Stimulated activated CD8-positive, alpha-beta memory T cell treated with anti-CD3 and anti-CD28 coated beads, Interleukin-2, amount 100 ng/mL, for 48 hours (primary cell): ENCODE measurements around the gene OR5K2.
A peak's percentile ranks its signal among the peaks of the same experiment; 100 is the strongest.

ENCODE experiments used
- DNase-seq, 2 donors: peaks; one replicate each; pipeline ENCODE4 v3.0.0-alpha.2; 2020; ENCODE audit warnings: low read depth in 2 of 2

The OR5K2 gene

GRCh38 chr3:98497381-98497780 is at the start of gene OR5K2:
TSS of gene OR5K2 (plus strand) at chr3:98497681. CDS start at chr3:98497681, 0 bp downstream.
- DNase-seq: no peak

- DNase-seq: no peak
Measured at GRCh38 chr3:98449606-98450193, 47.8 kb upstream of the OR5K2 start.

- DNase-seq: no peak
Measured at GRCh38 chr3:98450372-98450771, 47.1 kb upstream of the OR5K2 start.

GRCh38 chr3:98453827-98454226 is 43.7 kb upstream of the OR5K2 start:
- DNase-seq: no peak

GRCh38 chr3:98454929-98455328 is 42.6 kb upstream of the OR5K2 start:
- DNase-seq: no peak

GRCh38 chr3:98457543-98457942 is 39.9 kb upstream of the OR5K2 start:
- no peak for DNase-seq

GRCh38 chr3:98460220-98460619 is 37.3 kb upstream of the OR5K2 start:
- DNase-seq: no peak

- no peak for DNase-seq
Measured at GRCh38 chr3:98462901-98463300, 34.6 kb upstream of the OR5K2 start, which contains the start of gene OR5K1. TSS of gene OR5K1 (plus strand) at chr3:98463201. CDS start at chr3:98469577, 6,376 bp downstream.

GRCh38 chr3:98482717-98483482 is 14.6 kb upstream of the OR5K2 start:
- no peak for DNase-seq

GRCh38 chr3:98483626-98484025 is 13.9 kb upstream of the OR5K2 start:
- DNase-seq: no peak

- no peak for DNase-seq
Measured at GRCh38 chr3:98500019-98500418, 2.5 kb downstream of the OR5K2 start.

- no peak for DNase-seq
Measured at GRCh38 chr3:98501270-98501669, 3.8 kb downstream of the OR5K2 start.

- no peak for DNase-seq
Measured at GRCh38 chr3:98501863-98502576, 4.5 kb downstream of the OR5K2 start.

- DNase-seq: no peak
Measured at GRCh38 chr3:98504539-98504938, 7.1 kb downstream of the OR5K2 start.

GRCh38 chr3:98508582-98508981 is 11.1 kb downstream of the OR5K2 start:
- no peak for DNase-seq

- no peak for DNase-seq
Measured at GRCh38 chr3:98512576-98512975, 15.1 kb downstream of the OR5K2 start.

GRCh38 chr3:98513091-98513511 is 15.6 kb downstream of the OR5K2 start:
- no peak for DNase-seq

- DNase-seq: no peak
Measured at GRCh38 chr3:98513736-98514135, 16.3 kb downstream of the OR5K2 start.

GRCh38 chr3:98514948-98515347 is 17.5 kb downstream of the OR5K2 start:
- DNase-seq: no peak

- no peak for DNase-seq
Measured at GRCh38 chr3:98518816-98519215, 21.3 kb downstream of the OR5K2 start.

- DNase-seq: no peak
Measured at GRCh38 chr3:98519351-98519750, 21.9 kb downstream of the OR5K2 start.

- DNase-seq: peak; percentile 23 to 33
Measured at GRCh38 chr3:98521897-98522543, 24.5 kb downstream of the OR5K2 start.
